Duodenal mucosa (tissue), 2 donors: ENCODE data around the gene SPSB1.

Experiments used
- H3K27ac ChIP-seq: one replicate; pipeline ENCODE4 v1.7.0; 2013; ENCODE audit warnings: low read depth, low read length
- H3K27me3 ChIP-seq, 2 donors: one replicate each; pipeline ENCODE4 v1.7.0; 2013; ENCODE audit warnings: low read length in 2 of 2, control low read depth in 1 of 2; ENCODE audit not compliant: insufficient read depth in 2 of 2, control insufficient read depth in 1 of 2
- H3K36me3 ChIP-seq, 2 donors: one replicate each; pipeline ENCODE4 v1.7.0; 2013; ENCODE audit warnings: low read length in 2 of 2, control low read depth in 1 of 2; ENCODE audit not compliant: insufficient read depth in 2 of 2, control insufficient read depth in 1 of 2
- H3K4me1 ChIP-seq, 2 donors: one replicate each; pipeline ENCODE4 v1.7.0; 2013; ENCODE audit warnings: low read length in 2 of 2, control low read depth in 1 of 2; ENCODE audit not compliant: insufficient read depth in 2 of 2, control insufficient read depth in 1 of 2
- H3K4me3 ChIP-seq, 2 donors: one replicate each; pipeline ENCODE4 v1.7.0; 2013; ENCODE audit warnings: low read length in 2 of 2, low read depth in 1 of 2
- H3K9ac ChIP-seq, 2 donors: one replicate each; pipeline ENCODE4 v1.7.0; 2013; ENCODE audit warnings: low read length in 2 of 2, low read depth in 1 of 2
- H3K9me3 ChIP-seq, 2 donors: one replicate each; pipeline ENCODE4 v1.7.0; 2013; ENCODE audit warnings: low read length in 2 of 2, control low read depth in 1 of 2; ENCODE audit not compliant: control insufficient read depth in 1 of 2

Gene SPSB1

DNA sequence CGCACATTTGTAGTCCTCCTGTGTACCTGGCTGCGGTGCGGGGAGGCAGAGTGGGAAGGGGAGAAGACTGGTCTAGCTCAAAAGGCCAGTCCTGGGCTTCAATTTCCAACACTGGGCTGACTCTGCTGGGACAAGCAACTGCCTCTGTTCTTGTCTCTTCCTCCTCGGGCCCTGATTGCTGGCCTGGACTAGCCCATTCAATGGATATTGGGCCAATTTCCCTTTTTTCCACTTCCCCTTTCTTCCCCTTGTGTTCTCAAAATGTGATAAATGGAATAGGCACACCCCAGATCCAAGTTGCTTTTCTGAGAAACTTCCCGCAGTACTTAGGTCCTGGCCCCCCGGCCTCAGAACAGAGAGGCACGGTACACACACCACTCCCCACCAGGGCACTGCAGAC, 48.2 kb downstream of the SPSB1 start:
- H3K27ac ChIP-seq: no peak overlapping the region
- peaks cover 0 to 3% of the 10 kb centered on the region in 2 donors for H3K36me3 ChIP-seq
- H3K4me3 ChIP-seq: no peak overlapping the region
- H3K9me3 ChIP-seq: peaks cover 0 to 4% of the 10 kb centered on the region in 2 donors
- no peaks in the 10 kb centered on the region for H3K27me3 ChIP-seq
- peaks cover 23 to 48% of the 10 kb centered on the region in 2 donors for H3K4me1 ChIP-seq
- H3K9ac ChIP-seq: no peak overlapping the region

- peaks cover 0 to 3% of the 10 kb centered on the region in 2 donors for H3K36me3 ChIP-seq
- H3K4me1 ChIP-seq: peaks cover 23 to 53% of the 10 kb centered on the region in 2 donors
- H3K27ac ChIP-seq: peak overlapping the region; percentile 2
- no peak overlapping the region for H3K4me3 ChIP-seq
- H3K9ac ChIP-seq: no peak overlapping the region
- H3K27me3 ChIP-seq: no peaks in the 10 kb centered on the region
- peaks cover 0 to 4% of the 10 kb centered on the region in 2 donors for H3K9me3 ChIP-seq
Measured at GRCh38 chr1:9341301-9341845, 48.7 kb downstream of the SPSB1 start.

- peaks cover 0 to 4% of the 10 kb centered on the region in 2 donors for H3K9me3 ChIP-seq
- no peak overlapping the region for H3K4me3 ChIP-seq
- no peaks in the 10 kb centered on the region for H3K27me3 ChIP-seq
- no peak overlapping the region for H3K27ac ChIP-seq
- H3K4me1 ChIP-seq: peaks cover 23 to 44% of the 10 kb centered on the region in 2 donors
- no peak overlapping the region for H3K9ac ChIP-seq
- peaks cover 0 to 3% of the 10 kb centered on the region in 2 donors for H3K36me3 ChIP-seq
Measured at GRCh38 chr1:9343269-9343668, 50.6 kb downstream of the SPSB1 start.

DNA sequence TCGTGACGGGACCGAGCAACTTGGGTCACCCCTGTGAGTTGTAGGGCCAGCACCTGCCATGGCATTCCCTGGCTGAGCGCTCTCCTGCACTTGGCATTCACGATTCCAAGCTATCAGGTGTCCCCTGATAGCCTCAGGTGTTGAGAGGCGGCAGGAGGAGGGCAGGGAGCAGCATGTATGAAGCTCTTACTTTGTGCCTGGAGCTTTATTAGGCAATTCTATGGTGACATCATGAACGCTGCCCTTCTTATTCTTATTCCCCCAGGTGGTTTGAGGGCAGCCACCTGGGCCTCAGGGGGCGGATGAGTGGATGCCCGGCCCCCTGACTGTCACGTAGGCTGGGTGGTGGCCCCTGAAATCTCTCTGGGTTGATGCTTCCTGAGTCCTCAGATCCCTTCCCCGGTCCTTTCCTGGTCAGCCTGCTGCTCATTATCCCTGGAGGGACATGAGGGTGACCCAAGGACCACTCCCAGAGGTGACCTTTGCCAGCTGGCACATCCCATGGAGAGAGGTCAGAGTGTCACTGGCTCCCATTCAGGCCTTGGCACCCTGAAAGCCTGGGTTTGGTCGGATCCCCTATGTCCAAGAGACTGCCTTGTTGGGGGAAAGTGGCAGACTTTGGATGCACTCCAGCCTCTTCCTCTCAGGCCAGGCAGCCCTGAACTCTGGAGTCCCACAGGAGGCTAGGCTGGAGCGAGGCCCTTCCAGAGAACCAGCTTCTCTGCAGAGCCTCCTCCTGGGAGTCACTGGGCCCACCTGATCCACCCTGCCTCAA, 51.9 kb downstream of the SPSB1 start:
- Histone ChIP-seq H3K9ac (no peak overlapping the region), H3K36me3 (peaks cover 0 to 12% of the 10 kb centered on the region in 2 donors), H3K4me3 (no peak overlapping the region), H3K27ac (no peak overlapping the region), H3K9me3 (peaks cover 0 to 4% of the 10 kb centered on the region in 2 donors), H3K27me3 (no peaks in the 10 kb centered on the region), H3K4me1 (peaks cover 25 to 36% of the 10 kb centered on the region in 2 donors)

DNA sequence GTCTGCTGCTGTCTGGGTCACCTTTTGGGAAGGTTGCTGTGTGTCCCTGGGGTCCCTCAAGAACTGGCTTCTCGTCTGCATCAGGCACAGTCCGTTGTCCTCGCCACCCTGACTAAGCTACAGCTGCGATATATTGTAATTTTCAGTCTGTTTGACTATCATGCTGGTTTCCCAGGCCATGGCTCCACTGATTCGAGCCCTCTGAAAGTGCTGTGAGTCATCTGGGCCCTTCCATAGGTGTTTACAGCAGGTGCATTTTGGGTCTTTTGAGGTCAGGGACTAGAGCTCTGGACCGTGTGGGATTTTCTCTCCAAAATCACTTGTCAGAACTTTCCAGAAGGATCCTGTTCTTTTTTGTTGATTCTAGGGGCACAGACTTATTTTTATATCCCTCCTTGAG, 52.8 kb downstream of the SPSB1 start:
- Histone ChIP-seq H3K27me3 (no peaks in the 10 kb centered on the region), H3K27ac (no peak overlapping the region), H3K4me1 (peaks cover 34 to 41% of the 10 kb centered on the region in 2 donors), H3K36me3 (peaks cover 0 to 15% of the 10 kb centered on the region in 2 donors), H3K9me3 (peaks cover 0 to 4% of the 10 kb centered on the region in 2 donors), H3K9ac (no peak overlapping the region), H3K4me3 (no peak overlapping the region)

DNA sequence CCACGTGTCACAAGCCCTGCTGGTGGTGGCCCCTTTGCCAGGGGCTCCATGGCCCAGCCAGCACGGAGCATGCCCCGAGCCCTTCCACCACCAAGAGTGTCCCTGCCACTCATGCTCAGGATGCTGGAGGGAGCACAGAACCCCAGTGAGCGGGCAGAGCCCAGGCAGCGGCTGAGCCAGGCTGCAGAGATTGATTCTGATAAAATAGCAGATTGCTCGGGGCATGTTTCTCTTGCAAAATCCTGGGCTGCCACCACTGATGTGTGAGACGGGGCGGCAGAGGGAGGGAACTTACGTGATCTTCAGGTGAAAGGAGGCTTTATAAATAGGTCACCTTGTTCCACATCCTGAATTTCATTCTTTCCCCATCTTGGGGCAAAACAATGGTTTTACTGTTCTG, 53.2 kb downstream of the SPSB1 start:
- Histone ChIP-seq H3K9me3 (peaks cover 0 to 4% of the 10 kb centered on the region in 2 donors), H3K9ac (no peak overlapping the region), H3K4me3 (no peak overlapping the region), H3K36me3 (peaks cover 0 to 15% of the 10 kb centered on the region in 2 donors), H3K27ac (no peak overlapping the region), H3K27me3 (no peaks in the 10 kb centered on the region), H3K4me1 (peaks cover 36 to 41% of the 10 kb centered on the region in 2 donors)

GRCh38 chr1:9346566-9346965, 53.9 kb downstream of the SPSB1 start:
- Histone ChIP-seq H3K27me3 (no peaks in the 10 kb centered on the region), H3K4me3 (no peak overlapping the region), H3K36me3 (peaks cover 0 to 15% of the 10 kb centered on the region in 2 donors), H3K27ac (no peak overlapping the region), H3K9ac (no peak overlapping the region), H3K4me1 (peaks cover 41 to 44% of the 10 kb centered on the region in 2 donors), H3K9me3 (peaks cover 0 to 4% of the 10 kb centered on the region in 2 donors)

DNA sequence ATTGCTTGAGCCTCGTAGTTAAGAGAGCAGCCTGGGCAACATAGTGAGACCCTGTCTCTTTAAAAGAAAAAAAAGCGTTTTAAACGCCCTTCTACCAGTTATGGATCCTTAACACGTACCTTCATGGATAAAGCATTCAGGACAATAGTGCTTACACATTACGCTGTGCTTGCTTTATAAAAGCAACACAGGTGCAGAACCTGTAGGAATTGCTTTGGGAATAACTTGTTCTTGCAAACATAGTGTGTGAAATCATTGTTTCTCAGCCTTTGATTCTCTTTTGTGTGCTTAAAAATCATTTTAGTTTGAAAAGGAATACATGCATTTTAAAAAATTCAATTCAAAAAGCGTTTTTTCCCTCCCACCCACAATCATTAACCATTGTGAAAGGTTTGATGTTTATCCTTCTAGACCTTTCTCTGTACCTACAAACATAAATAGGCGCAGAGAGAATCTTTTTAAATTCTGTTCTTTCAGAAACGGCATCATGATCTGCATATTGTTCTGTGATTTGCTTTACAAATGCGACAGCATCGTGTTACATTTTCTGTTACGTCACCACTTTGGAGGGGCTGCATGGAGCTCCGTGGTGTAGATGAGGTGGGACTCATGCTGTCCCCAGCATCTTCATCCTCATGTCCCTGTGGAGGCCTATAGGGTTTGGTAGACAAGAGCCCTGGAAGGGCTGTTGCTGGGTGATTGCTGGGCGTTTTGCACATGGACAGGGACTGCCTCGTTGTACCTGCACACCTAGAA, 54.6 kb downstream of the SPSB1 start:
- Histone ChIP-seq H3K4me3 (no peak overlapping the region), H3K27me3 (no peaks in the 10 kb centered on the region), H3K9ac (no peak overlapping the region), H3K36me3 (peaks cover 0 to 13% of the 10 kb centered on the region in 2 donors), H3K4me1 (peaks cover 42 to 46% of the 10 kb centered on the region in 2 donors), H3K9me3 (peaks cover 0 to 4% of the 10 kb centered on the region in 2 donors), H3K27ac (no peak overlapping the region)

GRCh38 chr1:9349331-9349851, 56.7 kb downstream of the SPSB1 start:
- H3K9ac ChIP-seq: no peak overlapping the region
- no peaks in the 10 kb centered on the region for H3K9me3 ChIP-seq
- H3K27me3 ChIP-seq: no peaks in the 10 kb centered on the region
- H3K4me1 ChIP-seq: peaks cover 38 to 45% of the 10 kb centered on the region in 2 donors
- no peak overlapping the region for H3K4me3 ChIP-seq
- H3K36me3 ChIP-seq: peaks cover 0 to 12% of the 10 kb centered on the region in 2 donors
- H3K27ac ChIP-seq: no peak overlapping the region
